HFF-Myc (cell line): ENCODE results near the gene SOS1.
"Not testable (repeated sequence)": the region's sequence is repeated elsewhere in the genome, so short reads cannot be mapped to it uniquely, and the experiment has no call there.

ENCODE experiments used
- DNase-seq: peaks from one replicate; pipeline ENCODE4 v3.0.0-alpha.2; 2011; ENCODE audit warnings: low read depth; ENCODE audit errors: extremely low read depth
- H3K4me3 ChIP-seq: replicated peaks from 2 replicates; pipeline ENCODE4 v1.5.1; 2011; ENCODE audit warnings: low read depth, mild to moderate bottlenecking, control low read depth, low read length
- TF ChIP-seq, protein P1 (sequence below): IDR thresholded peaks from 2 replicates; pipeline ENCODE4 v1.5.1; 2012; ENCODE audit warnings: mild to moderate bottlenecking, low read depth, low read length, control low read depth; ENCODE audit errors: missing control alignments

SOS1 gene

DNA sequence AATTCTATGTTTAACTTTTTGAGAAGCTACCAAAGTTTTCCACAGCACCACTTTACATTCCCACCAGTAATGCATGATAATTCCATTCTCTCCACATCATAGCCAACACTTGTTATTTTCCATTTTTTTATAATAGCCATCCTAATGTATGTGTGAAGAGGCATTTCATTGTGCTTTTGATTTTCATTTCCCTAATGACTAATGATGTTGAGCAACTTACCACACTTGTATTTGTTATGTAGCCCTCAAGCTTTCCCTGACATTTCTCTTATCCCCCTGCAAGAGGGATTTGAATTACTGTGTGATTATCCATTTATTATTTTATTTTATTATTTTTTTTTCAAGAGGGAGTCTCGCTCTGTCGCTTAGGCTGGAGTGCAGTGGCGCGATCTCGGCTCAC lies 23.6 kb upstream of the SOS1 start:
- DNase-seq: no peak
- H3K4me3 ChIP-seq: no peak overlapping the region
- TF ChIP-seq, protein P1, sequence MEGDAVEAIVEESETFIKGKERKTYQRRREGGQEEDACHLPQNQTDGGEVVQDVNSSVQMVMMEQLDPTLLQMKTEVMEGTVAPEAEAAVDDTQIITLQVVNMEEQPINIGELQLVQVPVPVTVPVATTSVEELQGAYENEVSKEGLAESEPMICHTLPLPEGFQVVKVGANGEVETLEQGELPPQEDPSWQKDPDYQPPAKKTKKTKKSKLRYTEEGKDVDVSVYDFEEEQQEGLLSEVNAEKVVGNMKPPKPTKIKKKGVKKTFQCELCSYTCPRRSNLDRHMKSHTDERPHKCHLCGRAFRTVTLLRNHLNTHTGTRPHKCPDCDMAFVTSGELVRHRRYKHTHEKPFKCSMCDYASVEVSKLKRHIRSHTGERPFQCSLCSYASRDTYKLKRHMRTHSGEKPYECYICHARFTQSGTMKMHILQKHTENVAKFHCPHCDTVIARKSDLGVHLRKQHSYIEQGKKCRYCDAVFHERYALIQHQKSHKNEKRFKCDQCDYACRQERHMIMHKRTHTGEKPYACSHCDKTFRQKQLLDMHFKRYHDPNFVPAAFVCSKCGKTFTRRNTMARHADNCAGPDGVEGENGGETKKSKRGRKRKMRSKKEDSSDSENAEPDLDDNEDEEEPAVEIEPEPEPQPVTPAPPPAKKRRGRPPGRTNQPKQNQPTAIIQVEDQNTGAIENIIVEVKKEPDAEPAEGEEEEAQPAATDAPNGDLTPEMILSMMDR: no peak

DNA sequence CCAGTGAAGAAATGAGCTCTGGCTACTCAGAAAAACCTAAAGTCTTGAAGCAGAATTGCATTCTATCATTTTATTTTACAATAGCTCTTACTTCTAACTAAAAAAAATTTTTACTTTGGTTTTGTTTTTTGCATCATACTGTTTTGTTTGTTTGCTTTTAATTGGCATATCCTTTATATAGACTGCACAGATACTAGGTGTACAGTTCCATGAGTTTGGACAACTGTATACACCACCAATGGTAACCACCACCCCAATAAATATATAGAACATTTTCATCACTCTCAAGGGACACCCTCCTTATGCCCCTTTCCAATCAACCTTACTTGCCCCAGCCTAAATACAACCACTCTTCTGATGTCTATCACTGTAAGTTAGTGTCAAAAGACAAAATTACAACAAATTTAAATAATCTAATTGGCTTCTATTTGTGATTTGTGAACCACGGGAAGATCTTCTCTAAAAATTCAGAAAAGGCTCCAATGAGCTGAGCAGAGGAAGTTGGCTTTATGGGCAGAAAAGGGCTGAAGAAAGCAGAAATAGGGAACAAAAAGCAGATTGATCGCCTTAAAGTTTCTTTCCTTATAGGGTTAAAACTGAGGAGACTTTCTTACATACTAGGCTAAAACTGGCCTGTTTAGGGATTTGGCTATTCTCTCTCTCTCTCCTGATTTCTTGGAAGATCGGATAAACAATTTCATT lies 22.2 kb upstream of the SOS1 start:
- no peak overlapping the region for H3K4me3 ChIP-seq
- no peak for DNase-seq
- TF ChIP-seq, protein P1: no peak

DNA sequence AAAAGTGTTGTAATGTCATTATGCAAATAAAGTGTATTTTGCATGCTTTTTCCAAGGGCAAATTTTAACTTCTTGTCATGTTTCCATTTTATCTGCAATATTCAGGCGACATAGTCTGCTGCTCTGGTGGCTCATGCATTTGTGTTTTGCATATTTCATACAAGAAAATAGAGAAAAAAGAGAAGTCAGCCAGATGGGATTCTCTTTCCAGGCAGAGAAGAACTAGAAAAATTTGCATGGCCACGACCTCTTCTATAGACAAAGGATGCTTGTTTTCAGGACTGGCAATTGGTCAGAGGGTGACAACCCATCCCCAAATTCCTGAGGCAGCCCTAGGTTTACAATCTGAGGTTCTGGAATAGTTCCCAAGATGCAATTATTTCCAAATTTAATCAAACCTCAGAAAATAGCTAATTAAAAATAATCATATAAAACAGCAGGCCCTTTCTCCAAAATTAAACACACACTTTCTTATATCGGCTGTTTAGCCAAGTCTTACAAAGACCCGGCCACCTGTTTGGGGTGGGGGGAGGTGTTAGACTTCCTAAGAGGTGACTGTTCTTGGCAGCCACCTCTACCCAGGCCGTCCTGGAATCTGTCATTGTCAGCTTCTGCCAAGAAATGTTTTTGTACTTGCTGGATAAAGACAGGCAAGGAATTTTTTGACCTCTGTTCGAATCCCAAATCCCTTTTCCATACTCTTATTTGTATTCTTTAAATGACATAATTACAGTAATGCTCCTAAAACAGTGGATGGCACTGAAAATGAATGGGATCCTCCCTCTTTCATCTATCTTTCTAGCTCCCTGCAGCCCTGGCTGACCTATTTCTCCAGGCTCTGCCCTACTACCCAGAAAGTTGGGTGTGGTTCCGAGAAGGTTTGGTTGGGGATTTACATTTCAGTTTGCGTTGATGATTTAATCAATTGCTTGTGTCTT lies 20.8 kb upstream of the SOS1 start:
- H3K4me3 ChIP-seq: no peak overlapping the region
- DNase-seq: no peak
- TF ChIP-seq, protein P1: no peak

DNA sequence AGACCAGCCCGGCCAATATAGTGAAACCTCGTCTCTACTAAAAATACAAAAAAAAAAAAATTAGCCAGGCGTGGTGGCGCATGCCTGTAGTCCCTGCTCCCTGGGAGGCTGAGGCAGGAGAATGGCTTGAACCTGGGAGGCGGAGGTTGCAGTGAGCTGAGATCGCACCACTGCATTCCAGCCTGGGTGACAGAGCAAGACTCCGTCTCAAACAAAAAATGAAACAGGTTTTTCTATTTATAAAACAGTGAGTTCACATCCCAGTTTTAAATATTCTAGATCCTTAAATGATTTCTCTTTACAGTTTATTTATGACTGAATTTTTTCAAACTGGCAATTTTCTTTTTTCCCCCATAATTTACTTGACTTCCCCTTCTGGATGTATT lies 20.1 kb upstream of the SOS1 start:
- not testable (repeated sequence) for H3K4me3 ChIP-seq, DNase-seq

DNA sequence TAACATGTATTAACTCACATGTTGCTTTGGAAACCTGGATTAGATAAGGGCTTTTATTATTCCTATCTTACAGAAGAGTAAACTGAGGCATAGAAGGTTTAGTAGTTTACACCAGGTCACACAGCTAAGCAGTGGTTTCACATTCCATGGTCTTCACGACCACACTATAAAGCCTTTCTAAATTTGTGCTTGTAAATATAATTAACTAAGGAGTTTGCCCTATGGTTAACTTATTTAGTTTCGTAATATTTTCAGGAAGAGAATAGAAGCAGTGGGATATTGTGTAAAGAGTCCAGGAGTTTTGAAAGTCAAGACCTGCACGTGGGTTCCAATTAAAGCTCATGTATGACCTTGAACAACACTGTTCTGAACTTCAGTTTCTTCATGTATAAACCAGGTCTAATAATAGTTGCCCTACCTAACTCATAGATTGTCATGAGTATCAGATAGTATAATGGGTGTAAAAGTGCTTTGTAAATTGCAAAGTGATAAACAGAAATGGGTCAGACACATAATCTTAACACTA lies 19.5 kb upstream of the SOS1 start:
- no peak overlapping the region for H3K4me3 ChIP-seq
- no peak for DNase-seq
- TF ChIP-seq, protein P1: no peak

DNA sequence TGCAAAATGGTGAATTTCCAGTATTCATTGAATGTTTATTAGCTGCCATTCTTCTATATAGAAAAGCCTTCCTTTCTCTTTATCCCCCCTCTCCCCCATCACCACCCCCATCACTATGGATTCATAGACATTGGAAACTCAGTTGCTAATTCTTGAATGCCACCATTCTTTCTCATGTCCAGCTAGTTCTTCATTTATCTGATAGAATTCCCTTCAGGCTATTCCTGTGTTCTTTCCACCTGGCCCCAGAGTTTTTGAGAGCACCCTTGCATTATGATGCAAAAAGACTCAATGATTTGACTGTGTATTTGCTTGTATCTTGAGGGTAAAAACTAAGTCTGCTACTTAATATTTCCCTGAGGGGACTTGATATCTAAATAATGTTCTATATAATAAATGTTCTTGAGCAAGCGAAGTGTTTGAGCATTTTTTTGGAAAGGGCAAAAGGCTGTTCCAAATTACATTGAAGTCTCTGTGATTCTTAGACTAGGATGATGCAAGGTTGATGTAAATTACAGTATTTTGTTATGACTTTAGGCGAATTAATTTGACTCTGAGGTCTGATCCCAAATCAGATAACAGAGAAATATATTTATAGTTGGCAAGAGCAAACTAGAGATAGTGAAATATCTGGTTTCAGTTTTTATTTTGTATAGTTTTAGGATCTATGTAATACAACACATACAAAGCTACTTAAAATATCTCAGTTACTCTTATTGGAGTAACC lies 18.8 kb upstream of the SOS1 start:
- no peak for DNase-seq
- TF ChIP-seq, protein P1: no peak
- H3K4me3 ChIP-seq: no peak overlapping the region
